NCI-H526 treated with DMSO at 0.1 percent for 48 hours (cell line): ENCODE data around the gene SF3B2.

Source experiments
- DNase-seq: peaks from one replicate; lab custom pipeline; 2025; lab: John Stamatoyannopoulos, UW

Gene SF3B2

DNA sequence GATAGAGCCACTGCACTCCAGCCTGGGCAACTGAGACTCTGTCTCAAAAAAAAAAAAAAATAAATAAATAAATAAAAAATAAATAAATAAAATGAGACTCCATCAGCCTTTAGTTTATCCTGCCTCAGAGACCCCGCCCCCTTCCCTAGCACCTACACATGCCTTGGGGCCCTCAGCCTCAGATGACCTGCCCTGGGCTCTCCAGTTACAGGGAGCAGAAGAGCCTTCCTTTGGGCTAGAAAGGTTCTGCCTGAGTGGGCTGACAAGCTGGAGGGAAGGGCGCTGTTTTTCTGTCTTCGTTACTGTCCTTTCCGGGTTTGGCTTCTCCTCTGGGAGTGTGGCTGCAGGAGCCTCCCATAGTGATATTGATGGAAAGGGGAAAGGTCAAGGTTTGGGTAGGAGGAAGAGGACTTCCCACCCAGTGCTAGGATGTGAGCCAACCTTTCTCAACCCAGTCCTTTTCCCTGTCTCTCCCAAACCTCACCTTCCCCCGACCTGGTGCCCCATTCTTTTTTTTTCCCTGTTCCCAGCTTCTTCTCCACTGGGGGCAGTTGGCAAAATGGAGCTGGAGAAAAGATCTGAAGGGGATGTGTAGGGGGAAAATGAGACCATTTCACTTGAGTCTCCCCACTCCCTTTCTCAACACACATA lies 1.5 kb upstream of the SF3B2 start:
- no peak for DNase-seq

DNA sequence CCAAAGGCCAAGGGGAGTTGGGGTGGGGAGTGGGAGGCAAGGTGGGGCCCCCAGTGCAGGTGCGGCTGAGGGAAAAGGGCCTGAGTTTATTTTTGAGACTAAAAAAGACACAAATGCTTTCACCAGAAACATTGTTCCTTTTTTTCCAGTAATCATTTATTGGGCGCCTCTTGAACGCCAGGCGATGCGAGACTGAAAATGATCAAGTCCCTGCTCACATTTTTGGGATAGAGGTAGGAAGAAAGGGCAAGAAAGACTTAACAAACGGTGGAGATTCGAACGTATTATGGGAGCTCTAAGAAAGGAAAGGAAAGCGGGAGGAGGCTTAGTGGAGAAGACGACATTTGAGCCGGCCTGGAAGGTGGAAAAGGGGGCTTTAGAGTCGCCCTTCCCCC lies 796 bp upstream of the SF3B2 start:
- DNase-seq = no peak

DNA sequence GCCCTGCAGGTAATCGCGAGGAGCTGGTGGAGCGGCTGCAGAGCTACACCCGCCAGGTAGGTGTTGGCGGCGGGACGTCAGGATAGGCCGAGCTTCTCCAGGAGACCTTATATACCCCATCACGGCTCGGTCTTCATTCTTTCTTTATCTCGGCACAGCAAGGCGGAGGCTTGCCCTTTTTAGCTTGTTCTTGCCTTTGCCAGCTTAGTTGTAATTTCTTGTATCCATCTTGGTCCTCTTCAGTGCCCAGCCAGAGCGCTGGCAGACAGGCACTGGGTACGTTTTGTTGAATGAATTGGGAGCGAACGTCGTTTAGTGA lies 459 bp downstream of the SF3B2 start:
- no peak for DNase-seq

DNA sequence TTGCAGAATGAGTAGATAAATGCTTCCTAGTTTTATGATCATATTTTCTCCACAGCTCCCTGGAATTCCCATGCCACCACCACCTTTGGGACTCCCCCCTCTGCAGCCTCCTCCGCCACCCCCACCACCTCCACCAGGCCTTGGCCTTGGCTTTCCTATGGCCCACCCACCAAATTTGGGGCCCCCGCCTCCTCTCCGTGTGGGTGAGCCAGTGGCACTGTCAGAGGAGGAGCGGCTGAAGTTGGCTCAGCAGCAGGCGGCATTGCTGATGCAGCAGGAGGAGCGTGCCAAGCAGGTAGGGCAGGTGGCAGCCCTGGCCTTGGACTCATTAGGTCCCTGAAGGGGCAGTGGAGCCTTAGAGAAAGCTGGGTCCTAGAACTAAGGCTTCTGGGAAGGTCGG lies 2.9 kb downstream of the SF3B2 start:
- no peak for DNase-seq

DNA sequence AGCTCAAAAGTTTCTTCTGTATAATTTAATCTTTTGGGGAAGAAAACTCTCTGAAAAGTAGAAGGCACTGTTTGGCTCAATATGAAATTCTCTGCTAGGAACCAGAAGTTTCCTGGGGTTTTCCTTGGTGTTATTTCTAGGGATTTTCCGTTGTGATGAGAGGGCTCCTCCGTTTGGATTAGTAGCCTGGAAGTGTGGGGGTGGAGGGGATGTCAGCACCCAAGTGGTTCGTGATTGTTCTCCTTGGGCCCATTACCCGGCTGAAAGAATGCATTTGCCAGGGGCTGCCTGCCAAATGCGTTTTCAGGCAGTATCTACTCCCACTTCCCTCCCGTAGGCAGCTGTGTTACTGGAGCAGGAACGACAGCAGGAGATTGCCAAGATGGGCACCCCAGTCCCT lies 4.3 kb downstream of the SF3B2 start:
- no peak for DNase-seq

DNA sequence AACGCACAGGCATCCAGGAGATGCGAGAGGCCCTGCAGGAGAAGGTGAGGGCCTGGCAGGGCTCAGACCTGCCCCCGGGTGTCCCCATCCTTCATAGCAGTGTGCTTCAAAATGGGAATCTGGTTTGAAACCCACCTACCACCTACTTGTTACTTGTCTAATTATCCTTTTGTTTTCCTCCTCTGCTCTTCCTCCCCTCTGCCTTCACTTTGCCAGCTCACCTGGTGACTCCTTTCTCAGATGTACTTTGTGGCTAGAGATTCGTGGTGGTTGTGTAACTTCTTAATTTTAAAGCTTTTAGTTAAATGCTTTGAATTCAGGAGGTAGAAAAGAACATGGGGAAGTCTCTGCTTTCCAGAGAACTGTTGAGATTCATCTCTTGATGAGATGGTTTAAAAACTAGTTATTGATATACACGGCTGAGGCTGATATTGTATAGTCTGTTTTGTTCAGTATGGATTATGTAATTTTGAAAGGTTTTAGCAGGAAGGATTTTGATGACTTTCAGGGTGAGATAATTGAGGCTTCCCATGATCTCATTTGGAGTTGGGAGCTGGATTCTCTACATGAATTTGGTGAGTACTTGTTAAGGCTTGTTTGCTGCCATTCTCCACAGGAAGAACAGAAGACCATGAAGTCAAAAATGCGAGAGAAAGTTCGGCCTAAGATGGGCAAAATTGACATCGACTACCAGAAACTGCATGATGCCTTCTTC lies 8.0 kb downstream of the SF3B2 start:
- no peak for DNase-seq

DNA sequence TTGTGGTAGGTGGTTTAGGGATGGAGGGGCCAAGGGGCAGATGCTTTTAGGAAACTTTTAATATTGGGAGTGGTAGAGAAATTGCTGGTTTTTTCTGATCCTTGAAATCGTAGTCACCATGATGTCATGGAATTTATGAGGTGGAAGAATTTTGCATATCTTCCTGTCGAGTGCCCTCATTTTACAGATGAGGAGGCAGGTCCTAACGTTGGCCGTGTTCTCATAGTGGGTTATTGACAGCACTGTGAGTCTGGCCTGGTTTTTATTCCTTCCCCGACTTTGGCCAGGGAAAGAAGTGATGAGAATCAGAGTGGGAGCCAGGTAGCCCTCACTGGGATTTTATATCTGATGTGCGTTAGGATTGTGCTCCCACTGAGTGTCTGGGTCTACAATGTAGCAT lies 9.1 kb downstream of the SF3B2 start:
- DNase-seq = no peak

DNA sequence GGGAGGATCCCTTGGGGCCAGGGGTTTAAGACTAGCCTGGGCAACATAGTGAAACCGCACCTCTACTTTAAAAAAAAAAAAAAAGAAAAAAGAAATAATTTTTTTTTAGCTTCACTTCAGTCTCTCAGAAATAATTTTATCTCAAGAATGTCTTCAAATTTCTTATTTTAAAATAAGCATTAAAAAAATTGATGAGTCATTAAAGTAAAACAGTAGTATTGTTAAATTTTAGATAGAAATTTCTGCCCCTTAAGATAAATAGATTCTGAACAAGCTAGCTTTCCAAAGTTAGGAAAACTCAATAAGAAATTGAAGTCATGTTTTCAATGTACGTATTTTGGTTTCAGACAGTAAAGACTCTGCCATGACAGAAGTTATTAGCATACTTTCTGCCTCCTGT lies 10.2 kb downstream of the SF3B2 start:
- no peak for DNase-seq

DNA sequence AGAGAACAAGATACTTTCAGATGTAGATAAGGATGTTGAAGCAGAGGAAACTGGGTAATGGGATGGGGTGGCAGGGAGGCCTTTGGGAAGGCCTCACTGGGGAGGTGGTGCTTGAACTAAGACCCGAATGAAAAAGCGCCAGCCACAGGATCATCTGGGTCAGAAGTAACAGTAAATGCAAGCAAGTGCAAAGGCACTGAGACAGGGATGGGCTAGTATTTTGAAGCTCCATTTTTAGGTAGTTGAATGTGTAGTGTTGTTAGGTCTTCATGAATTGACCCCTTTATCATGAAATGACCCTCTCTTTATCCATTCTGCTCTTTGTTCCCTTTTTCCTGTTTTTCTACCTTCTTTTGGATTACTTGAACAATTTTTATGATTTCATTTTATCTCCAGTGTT lies 11.7 kb downstream of the SF3B2 start:
- DNase-seq = no peak

DNA sequence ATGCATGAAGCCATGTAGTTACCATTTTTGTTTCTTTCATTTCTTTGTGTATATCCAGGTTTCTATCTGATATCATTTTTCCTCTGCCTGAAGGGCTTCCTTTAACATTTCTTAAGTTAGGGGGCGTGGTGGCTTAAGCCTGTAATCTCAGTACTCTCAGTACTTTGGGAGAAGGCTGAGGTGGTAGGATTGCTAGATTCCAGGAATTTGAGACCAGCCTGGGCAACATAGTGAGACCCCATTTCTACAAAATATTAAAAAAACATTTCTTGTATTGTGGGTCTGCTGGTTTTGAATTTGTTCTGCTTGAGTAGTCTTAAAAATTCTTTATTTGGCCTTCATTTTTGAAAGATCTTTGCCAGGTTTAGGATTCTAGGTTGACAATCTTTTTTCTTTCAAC lies 12.4 kb downstream of the SF3B2 start:
- no peak for DNase-seq

DNA sequence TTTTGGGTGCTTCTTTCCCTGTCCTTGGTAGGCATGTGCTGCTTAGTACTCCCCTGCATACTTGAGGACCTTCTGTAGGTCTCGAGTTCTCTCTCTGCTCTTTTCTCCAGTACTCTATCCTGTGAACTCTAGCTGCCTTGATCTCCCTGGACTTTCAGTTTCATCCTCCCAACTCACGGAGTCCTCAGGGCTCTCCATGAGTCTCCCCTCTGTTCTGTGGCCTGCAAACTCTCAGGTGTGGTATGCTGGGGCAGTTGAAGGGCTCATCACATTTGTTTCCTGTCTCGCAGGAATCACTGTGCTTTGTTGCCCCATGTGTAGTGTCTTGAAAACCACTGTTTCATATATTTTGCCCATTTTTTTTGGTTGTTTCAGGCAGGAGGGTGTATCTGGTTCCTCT lies 14.6 kb downstream of the SF3B2 start:
- no peak for DNase-seq

DNA sequence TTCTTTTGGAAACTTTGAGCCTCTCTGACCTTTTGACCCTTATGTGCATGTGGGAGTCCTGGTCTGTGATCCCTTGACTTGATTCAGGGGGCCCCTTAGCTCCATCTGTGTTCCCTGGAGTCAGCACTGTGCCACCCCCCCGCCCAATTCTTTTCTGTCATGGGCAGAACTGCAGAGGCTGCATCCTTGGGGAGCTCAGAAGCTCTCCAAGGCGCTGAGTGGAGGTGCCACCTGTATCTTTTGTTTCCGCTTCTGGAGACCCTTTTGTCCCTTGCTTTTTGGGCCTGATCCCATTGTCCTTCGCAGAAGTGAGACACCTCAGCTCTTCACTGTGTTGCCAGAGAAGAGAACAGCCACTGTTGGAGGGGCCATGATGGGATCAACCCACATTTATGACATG lies 15.5 kb downstream of the SF3B2 start:
- DNase-seq = no peak

DNA sequence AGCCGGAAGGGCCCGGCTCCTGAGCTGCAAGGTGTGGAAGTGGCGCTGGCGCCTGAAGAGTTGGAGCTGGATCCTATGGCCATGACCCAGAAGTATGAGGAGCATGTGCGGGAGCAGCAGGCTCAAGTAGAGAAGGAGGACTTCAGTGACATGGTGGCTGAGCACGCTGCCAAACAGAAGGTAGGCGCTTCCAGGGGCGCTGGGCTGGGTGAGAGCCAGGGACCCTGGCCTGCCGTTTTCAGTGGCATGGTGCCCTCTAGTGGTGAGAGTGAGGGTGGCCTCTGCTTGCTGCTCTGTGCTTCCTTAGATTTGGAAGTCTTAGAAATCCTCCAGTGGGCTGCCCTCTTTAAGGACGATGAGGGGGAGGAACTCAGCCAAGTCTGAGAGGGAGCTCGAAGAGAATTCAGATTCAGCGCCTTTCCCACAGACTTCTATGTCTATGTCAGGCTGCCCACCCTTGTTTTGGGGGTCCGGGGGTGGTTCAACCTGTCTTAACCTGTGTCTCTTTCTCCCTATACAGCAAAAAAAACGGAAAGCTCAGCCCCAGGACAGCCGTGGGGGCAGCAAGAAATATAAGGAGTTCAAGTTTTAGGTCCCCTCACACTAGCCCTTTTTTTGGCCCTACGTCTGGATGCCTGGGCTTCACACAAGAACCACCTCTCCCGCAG lies 16.1 kb downstream of the SF3B2 start:
- DNase-seq = peak; percentile 54

DNA sequence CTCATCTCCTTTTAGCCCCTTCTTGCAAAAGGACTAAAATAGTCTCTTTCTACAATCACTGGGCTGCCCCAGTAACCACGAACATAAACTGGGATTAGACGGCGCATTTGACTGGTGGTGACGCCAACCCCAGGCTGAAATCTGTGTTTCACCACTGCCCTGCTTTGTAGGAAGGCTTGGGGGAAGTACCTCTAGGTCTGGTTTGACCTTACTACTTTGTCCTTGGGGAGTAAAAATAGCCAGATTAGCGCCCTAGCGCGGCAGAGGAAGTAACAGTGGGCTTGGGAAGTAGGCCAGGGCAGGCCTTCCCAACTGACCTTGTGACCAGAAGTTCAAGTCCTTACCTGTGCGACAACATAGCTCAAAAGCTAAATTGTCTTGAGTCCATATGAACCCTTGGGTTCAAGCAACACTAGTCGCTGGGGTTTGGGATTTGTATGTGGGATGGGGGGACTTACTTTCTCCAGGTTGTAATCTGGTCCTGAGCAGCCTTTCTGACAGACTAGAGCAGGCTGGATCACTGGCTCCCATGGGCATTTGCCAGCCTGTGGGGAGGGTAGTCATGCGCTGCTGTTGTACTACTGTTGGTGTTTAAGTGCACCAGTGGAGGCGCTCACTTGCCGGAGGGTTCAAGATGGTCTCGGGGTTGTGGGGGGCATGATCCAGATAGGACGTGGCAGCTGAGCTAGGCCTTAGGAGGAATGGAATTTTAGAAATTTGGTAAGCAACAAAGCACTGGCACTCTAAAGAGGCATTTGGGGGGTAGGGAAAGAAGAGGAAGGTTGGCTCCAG lies 17.0 kb downstream of the SF3B2 start:
- DNase-seq = no peak

DNA sequence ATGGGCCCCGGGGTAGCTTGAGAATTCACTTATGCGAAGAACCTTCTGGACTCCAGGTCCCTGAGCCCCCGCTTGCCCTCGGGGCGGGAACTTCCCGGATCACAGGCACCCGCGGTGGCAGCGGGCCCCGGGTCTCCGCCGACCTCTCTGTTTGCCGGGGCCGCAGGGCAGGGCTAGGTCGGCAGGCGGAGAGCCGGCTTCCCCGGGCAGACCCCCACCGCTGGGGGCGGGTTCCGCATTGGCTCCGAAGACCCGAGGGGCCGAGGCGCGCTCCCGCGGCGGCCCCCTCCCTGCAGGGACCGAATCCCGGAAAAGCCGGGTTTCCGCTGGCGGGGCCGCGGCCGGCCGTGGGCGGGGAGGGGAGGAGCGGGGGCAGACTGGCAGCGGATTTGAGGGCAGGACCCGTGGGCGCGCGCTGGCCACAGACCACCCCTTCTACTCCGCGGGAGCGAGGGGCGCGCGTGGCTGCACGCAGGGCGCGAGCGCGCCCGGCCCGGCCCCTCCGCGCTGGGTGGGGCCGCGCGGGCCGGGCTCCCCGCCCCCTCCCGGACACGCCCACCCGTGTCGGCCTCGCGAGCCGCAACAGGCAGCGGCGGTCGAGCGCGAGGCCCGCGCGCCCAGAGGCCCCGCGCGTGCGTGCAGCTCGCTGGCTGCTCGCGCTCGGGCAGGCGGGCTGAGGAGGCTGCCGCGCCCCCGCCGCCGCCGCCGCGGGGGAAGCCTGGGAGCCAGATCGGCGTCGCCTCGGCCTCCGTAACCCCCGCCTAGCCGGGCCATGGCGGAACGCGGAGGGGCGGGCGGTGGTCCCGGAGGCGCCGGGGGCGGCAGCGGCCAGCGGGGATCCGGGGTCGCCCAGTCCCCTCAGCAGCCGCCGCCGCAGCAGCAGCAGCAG lies 17.8 kb downstream of the SF3B2 start, which contains the start of gene PACS1:
TSS of gene PACS1 (plus strand) at position 558 of the 889 bp plus-strand sequence. CDS start at position 773, 215 bp downstream.
- no peak for DNase-seq

DNA sequence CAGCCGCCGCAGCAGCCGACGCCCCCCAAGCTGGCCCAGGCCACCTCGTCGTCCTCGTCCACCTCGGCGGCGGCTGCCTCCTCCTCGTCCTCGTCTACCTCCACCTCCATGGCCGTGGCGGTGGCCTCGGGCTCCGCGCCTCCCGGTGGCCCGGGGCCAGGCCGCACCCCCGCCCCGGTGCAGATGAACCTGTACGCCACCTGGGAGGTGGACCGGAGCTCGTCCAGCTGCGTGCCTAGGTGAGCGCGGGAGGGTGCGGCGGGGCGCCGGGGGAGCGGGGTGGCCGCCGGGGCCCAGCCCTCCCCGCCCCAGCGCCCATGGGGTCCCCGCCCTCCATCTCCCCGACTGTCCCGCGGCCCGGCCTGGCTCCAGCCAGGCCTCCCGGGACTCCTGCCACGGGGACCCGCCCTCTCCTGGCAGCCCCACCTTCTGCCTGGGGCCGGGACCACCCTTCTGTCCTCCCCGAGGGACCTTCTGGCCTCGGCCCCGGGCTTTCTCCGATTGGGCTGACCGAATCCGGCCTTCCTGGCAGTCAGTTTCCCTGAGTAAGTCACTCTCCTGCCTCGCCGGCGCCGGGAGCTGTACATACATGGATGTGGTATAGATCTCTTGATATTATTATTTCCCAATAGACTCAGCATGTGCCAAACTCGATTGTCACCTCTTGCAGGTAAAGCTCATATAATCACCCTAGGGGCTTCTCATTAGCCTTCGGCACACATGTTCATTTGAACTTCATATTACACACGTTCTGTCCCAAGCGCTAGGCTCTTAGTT lies 18.6 kb downstream of the SF3B2 start:
- no peak for DNase-seq

DNA sequence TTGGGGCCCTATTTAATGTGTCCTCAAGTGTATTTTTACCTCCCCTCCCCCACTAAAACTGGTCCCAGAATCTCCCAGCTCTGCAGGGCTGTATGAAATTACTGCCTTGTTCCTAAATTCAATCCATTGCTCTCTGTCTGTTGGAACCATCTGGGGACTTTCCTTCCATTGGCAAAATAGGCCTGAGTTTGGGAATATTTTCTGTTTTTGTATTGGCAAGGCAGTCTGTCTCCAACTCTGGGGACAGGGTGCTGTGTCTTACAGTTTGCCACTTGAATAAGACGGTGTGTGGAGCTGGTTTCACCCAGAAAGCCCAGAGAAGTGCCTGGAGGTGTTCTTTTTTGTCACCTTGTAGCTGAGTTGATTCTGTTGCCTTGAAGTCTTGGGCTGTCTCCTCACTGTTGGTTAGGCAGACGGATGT lies 19.2 kb downstream of the SF3B2 start:
- no peak for DNase-seq

DNA sequence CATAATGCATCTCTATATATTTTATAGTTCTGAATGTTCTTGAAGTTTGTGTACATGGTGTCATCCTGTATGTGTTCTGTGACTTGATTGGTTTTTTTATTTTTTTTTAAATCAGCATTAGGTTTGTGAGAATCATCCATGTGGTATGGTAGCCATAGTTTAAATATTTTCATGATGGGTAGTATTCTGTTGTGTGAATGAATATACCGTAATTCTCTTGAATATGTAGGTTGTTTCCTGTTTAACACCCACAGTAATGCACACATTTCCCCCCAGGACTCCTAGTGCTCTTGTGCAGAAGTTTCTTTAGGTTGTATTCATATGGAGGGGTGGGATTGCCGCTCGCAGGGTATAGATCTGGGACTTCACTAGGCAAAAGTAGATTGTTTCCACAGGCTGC lies 19.9 kb downstream of the SF3B2 start:
- no peak for DNase-seq

DNA sequence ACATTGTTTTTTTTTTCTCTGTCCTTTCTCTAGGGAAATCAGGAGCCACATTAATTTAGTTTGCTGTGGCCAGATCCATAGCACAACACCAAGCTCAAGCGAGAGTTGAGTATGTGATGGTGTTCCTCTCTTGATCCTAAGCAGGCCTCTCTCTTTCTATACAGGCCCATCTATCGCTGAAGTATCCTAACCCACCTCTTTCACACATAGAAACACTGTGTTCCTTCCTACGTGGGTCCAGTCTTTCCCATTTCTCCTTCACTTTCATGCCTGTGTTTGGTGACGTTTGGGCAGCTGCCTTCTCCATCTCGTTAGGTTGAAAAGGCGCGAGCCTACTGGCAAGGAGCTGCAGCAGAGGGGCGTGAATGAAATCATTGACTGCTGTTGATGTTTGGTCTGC lies 20.4 kb downstream of the SF3B2 start:
- DNase-seq = no peak

DNA sequence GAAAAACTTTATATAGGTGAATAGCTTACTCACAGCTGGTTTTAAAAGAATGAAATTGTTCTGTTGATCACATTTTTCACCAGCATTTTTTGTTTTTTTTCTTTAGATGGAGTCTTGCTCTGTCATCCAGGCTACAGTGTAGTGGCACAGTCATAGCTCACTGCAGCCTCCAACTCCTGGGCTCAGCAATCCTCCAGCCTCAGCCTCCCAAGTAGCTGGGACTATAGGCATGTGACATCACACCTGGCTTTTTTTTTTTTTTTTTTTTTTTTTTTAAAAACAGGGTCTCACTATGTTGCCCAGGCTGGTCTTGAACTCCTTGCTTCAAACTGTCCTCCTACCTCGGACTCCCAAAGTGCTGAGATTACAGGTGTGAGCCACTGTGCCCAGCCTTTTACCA lies 21.5 kb downstream of the SF3B2 start:
- no peak for DNase-seq

DNA sequence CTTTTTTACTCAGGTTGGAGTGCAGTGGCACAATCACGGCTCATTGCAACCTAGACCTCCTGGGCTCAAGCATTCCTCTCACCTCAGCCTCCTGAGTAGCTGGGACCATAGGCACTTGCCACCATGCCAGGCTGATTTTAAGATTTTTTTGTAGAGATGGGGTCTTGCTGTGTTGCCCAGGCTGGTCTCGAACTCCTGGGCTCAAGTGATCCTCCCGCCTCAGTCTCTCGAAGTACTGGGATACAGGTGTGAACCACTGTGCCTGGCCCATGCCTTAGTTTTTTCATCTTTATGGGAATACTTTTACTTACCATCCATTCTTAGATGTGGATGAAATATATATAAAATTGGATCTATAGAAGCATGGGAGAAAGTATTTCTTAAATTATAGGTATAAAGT lies 23.1 kb downstream of the SF3B2 start:
- DNase-seq = no peak
